ENCODE measurements around the gene CCDC97. TPM values are rescaled to one million over a fixed set of nuclear protein-coding genes. Genes with fewer than 3 reads are reported as not detected.

CCDC97 gene
- total RNA-seq, 4 donors from 2014 or later: 17.9 to 33.0 (median 29.6) TPM

DNA sequence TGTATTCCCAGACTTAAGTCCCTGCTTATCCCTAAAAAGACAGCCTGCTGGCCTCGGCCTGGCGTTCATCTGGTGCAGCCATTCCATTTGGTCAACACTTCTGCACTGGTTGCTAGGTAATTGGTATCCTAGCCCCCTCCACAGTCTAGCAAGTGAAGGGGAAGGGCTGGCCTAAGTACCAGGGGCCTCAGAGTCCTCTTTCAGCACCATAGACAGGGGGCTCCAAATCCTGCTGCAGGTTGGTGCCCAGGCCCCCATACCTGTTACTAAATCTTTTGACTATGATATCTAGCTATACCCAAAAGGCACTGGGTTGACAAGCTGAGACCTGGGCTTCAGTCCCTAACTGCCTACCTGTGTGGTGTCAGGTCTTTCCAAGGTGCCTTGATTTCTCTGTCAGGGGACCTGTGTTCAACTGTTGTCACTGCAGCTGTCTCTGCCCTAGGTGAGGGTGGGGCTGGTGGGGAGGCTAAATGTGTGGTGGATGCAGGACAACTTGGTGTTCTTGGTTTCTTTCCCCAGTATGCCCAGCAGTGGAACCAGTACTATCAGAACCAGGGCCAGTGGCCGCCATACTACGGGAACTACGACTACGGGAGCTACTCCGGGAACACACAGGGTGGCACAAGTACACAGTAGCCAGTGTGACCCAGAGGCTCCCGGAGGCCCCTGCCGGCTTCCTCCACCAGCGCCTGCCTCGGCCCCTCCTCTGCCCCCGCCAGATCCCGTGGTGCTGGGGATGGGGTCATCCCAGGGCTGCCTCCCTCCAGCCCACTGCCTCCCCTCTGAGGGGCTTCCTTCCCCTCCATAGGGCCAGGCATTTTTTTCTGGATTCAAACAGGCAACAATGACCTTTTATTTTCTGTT, 3.8 kb upstream of the CCDC97 start:
- TF ChIP-seq CTCF (IDR thresholded peaks at IDR 0.05) (no peak), POLR2A (IDR thresholded peaks at IDR 0.05) (no peak)
- Histone ChIP-seq H3K27ac (peak overlapping the region; percentile 47 to 97 (median 86)), H3K4me3 (no peak overlapping the region), H3K4me1 (peaks cover 0 to 24% (median 23%) of the 10 kb centered on the region in 4 donors), H3K9me3 (no peaks in the 10 kb centered on the region), H3K36me3 (peaks cover 0 to 55% (median 0%) of the 10 kb centered on the region in 3 donors), H3K27me3 (no peaks in the 10 kb centered on the region)
- DNase-seq: no peak

DNA sequence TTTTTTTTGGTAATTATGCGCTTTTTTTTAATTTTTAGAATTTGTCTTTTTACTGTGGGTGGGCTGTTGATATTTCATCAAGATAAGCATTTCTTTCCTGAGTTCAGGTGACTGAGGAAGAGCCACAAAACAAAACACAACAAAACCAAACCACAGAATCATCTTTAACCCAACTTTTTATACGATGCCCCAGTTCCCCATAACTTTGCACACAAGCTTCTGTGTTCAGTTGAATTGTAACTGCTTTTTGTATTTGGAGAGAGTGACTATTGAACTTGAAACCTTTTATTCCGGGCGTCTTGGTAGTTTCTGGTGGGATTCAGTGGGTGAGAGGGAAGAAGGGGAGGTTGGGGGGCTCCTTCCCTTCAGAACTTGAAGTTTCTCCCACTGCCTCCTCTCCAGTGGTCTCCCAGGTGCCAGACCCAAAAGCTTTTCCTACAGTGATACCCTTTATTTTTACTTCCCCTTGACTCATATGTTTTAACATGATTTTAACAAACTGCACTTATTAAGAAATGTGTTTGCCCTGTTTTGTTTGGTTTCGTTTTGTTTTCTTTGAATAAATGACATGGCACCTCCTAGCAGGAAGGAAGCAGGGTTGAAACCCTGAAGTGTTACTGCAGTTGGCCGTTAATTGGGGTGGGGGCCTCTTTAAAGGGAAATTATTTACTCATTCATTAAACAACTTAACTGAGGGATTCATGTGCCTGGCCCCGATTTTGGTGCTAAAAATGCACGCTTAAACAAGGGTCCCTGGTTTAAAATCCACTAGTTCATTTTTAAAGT, 2.7 kb upstream of the CCDC97 start:
- Histone ChIP-seq H3K4me1 (peaks cover 0 to 29% (median 25%) of the 10 kb centered on the region in 4 donors), H3K27me3 (no peaks in the 10 kb centered on the region), H3K27ac (peak overlapping the region; percentile 93 to 97 (median 96)), H3K9me3 (no peaks in the 10 kb centered on the region), H3K36me3 (peaks cover 0 to 46% (median 0%) of the 10 kb centered on the region in 3 donors), H3K4me3 (no peak overlapping the region)
- TF ChIP-seq CTCF (IDR thresholded peaks at IDR 0.05) (no peak), POLR2A (IDR thresholded peaks at IDR 0.05) (no peak)
- no peak for DNase-seq

DNA sequence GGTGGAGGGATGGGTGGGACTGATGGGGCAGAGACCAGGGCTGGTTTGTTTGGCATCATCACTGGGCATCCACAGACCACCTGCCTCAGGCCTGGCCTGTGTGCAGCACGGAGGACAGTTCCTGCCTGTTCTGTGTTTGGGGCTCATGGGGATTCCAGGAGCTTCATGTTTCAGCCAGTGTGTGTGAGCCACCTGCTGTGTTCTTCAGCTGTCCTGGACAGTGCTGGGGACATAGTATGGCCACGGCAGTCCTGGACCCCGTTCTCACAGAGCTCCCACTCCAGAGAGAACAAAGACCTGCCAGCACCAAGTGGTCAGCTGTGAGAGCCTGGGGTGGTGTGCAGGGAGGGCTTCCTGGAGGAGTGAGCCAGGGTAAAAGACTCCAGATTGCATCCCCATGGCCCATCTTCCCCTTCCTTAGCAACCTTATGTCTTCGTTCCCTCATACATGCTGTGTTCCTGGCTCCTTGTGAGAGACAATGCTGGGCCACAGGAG, 2.0 kb upstream of the CCDC97 start:
- Histone ChIP-seq H3K27me3 (no peaks in the 10 kb centered on the region), H3K27ac (peak overlapping the region; percentile 93 to 97 (median 96)), H3K4me3 (no peak overlapping the region), H3K4me1 (peaks cover 0 to 29% (median 21%) of the 10 kb centered on the region in 4 donors), H3K36me3 (peaks cover 0 to 45% (median 0%) of the 10 kb centered on the region in 3 donors), H3K9me3 (no peaks in the 10 kb centered on the region)
- TF ChIP-seq POLR2A (IDR thresholded peaks at IDR 0.05): no peak
- TF ChIP-seq CTCF (IDR thresholded peaks at IDR 0.05): no peak
- DNase-seq: no peak

- TF ChIP-seq CTCF (IDR thresholded peaks at IDR 0.05) (peak; percentile 96 to 98 (median 98)), POLR2A (IDR thresholded peaks at IDR 0.05) (no peak)
- peak overlapping the region; percentile 71 to 92 (median 86) for H3K4me3 ChIP-seq
- H3K4me1 ChIP-seq: peaks cover 0 to 29% (median 19%) of the 10 kb centered on the region in 4 donors
- H3K9me3 ChIP-seq: no peaks in the 10 kb centered on the region
- H3K36me3 ChIP-seq: peaks cover 0 to 45% (median 0%) of the 10 kb centered on the region in 3 donors
- H3K27ac ChIP-seq: peak overlapping the region; percentile 93 to 97 (median 96)
- no peaks in the 10 kb centered on the region for H3K27me3 ChIP-seq
- DNase-seq: peak; percentile 93 to 99 (median 98)
Measured at GRCh38 chr19:41308450-41309179, 1.4 kb upstream of the CCDC97 start.
